Loucy (cell line): ENCODE measurements around the gene ELP6.

ENCODE experiments used
- EZH2phosphoT487 ChIP-seq: fragments of 200-600 bp; IDR thresholded peaks from 2 replicates; pipeline ENCODE4 v1.6.1; 2018; ENCODE audit warnings: antibody characterized with exemption, mild to moderate bottlenecking, moderate library complexity, borderline replicate concordance
- TF ChIP-seq, protein P1 (sequence below): fragments of 200-600 bp; sonication (generic); conservative IDR thresholded peaks from 2 replicates; pipeline ENCODE4 v1.5.1; 2014; ENCODE audit warnings: mild to moderate bottlenecking, antibody characterized with exemption, low read length

DNA sequence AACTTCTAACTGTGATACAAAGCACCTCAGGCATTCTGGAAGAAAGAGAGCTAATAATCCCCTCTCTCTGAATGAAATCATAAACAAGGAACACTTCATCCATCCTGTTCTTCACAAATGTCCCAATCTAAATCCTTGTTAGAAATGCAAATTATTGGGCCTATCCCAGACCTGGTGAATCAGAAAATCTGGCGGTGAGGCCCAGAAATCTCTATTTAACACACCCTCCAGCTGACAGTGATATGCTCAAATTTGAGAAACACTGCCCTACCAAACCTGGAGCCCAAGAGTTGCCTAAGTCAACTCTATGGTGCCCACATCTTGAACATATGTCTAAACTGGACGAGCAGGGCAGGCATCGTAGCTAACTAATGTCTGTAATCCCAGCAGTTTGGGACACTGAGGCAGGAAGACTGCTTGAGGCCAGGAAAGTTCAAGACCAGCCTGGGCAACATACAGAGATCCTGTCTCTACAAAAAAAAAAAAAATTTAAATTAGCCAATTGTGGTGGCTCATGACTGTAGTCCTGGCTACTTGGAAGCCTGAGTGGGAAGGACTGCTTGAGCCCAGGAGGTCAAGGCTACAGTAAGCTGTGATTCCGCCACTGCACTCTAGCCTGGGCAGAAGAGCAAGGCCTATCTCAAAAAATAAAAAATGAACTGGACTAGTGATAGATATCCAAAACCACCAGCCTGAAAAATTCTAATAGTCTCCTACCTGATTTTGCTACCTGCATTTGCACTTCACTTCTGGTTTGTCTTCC, 60.9 kb downstream of the ELP6 start:
- TF ChIP-seq, protein P1, sequence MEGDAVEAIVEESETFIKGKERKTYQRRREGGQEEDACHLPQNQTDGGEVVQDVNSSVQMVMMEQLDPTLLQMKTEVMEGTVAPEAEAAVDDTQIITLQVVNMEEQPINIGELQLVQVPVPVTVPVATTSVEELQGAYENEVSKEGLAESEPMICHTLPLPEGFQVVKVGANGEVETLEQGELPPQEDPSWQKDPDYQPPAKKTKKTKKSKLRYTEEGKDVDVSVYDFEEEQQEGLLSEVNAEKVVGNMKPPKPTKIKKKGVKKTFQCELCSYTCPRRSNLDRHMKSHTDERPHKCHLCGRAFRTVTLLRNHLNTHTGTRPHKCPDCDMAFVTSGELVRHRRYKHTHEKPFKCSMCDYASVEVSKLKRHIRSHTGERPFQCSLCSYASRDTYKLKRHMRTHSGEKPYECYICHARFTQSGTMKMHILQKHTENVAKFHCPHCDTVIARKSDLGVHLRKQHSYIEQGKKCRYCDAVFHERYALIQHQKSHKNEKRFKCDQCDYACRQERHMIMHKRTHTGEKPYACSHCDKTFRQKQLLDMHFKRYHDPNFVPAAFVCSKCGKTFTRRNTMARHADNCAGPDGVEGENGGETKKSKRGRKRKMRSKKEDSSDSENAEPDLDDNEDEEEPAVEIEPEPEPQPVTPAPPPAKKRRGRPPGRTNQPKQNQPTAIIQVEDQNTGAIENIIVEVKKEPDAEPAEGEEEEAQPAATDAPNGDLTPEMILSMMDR = no peak
- no peak for TF ChIP-seq EZH2phosphoT487
